ENCODE measurements around the gene VWCE. TPM values are rescaled to one million over a fixed set of nuclear protein-coding genes. Genes with fewer than 3 reads are reported as not detected.
A peak's percentile ranks its signal among the peaks of the same experiment; 100 is the strongest.
"Not testable (repeated sequence)": the region's sequence is repeated elsewhere in the genome, so short reads cannot be mapped to it uniquely, and the experiment has no call there.

VWCE gene
- total RNA-seq, 1 donor from 2014 or later: 10.9 TPM

- intact Hi-C loops (cut with micrococcal nuclease): loop anchor here (1.0 to 10.0 kb wide), 3 partner anchors 40 to 131 kb away; partner anchors contain the start of genes DDB1 and TKFC
- H3K36me3 Mint-ChIP-seq (ENCODE audit: low read depth): no peaks in the 10 kb centered on the region
- no peak overlapping the region for H3K4me3 Mint-ChIP-seq
- H3K4me1 Mint-ChIP-seq (ENCODE audit: low read depth): no peaks in the 10 kb centered on the region
- no peaks in the 10 kb centered on the region for H3K9me3 Mint-ChIP-seq
- no peak overlapping the region for H3K27ac Mint-ChIP-seq
- H3K27me3 Mint-ChIP-seq (ENCODE audit: insufficient read depth): peaks cover 3% of the 10 kb centered on the region
- DNase-seq (ENCODE audit: low spot score): peak; percentile 58
Observed at GRCh38 chr11:61254403-61255025, 40.6 kb downstream of the VWCE start.

GRCh38 chr11:61252332-61252731 lies 42.8 kb downstream of the VWCE start:
- not testable (repeated sequence) for H3K36me3 Mint-ChIP-seq (ENCODE audit: low read depth); DNase-seq (ENCODE audit: low spot score); H3K27me3 Mint-ChIP-seq (ENCODE audit: insufficient read depth); H3K4me1 Mint-ChIP-seq (ENCODE audit: low read depth); H3K9me3 Mint-ChIP-seq; H3K4me3 Mint-ChIP-seq; H3K27ac Mint-ChIP-seq
- intact Hi-C loops (cut with micrococcal nuclease): loop anchor here (10.0 kb wide), 1 partner anchor 82 kb away; the partner anchor contains the start of genes DDB1 and TKFC

- intact Hi-C loops (cut with micrococcal nuclease): loop anchor here (10.0 kb wide), 1 partner anchor 84 kb away; the partner anchor contains the start of genes DDB1 and TKFC
- H3K27ac Mint-ChIP-seq; H3K4me1 Mint-ChIP-seq (ENCODE audit: low read depth); H3K27me3 Mint-ChIP-seq (ENCODE audit: insufficient read depth); H3K36me3 Mint-ChIP-seq (ENCODE audit: low read depth); H3K4me3 Mint-ChIP-seq; DNase-seq (ENCODE audit: low spot score); H3K9me3 Mint-ChIP-seq: not testable (repeated sequence)
Observed at GRCh38 chr11:61250796-61251765, 44.0 kb downstream of the VWCE start.

GRCh38 chr11:61249201-61249600 lies 45.9 kb downstream of the VWCE start:
- H3K9me3 Mint-ChIP-seq; intact Hi-C loops (cut with micrococcal nuclease); H3K4me3 Mint-ChIP-seq: not testable (repeated sequence)

GRCh38 chr11:61248071-61248470 lies 47.0 kb downstream of the VWCE start:
- H3K4me1 Mint-ChIP-seq (ENCODE audit: low read depth); DNase-seq (ENCODE audit: low spot score); H3K4me3 Mint-ChIP-seq; H3K36me3 Mint-ChIP-seq (ENCODE audit: low read depth); H3K27ac Mint-ChIP-seq; H3K27me3 Mint-ChIP-seq (ENCODE audit: insufficient read depth); H3K9me3 Mint-ChIP-seq; intact Hi-C loops (cut with micrococcal nuclease): not testable (repeated sequence)

More at GRCh38 chr11:61249201-61249600, 45.9 kb downstream of the VWCE start:
- not testable (repeated sequence) for H3K27me3 Mint-ChIP-seq (ENCODE audit: insufficient read depth); DNase-seq (ENCODE audit: low spot score); H3K4me1 Mint-ChIP-seq (ENCODE audit: low read depth); H3K27ac Mint-ChIP-seq; H3K36me3 Mint-ChIP-seq (ENCODE audit: low read depth)

GRCh38 chr11:61245284-61245964 lies 49.7 kb downstream of the VWCE start:
- H3K4me1 Mint-ChIP-seq (ENCODE audit: low read depth): not testable (repeated sequence)

GRCh38 chr11:61241526-61241925 lies 53.6 kb downstream of the VWCE start:
- H3K36me3 Mint-ChIP-seq (ENCODE audit: low read depth); intact Hi-C loops (cut with micrococcal nuclease); H3K4me1 Mint-ChIP-seq (ENCODE audit: low read depth); H3K4me3 Mint-ChIP-seq; H3K27me3 Mint-ChIP-seq (ENCODE audit: insufficient read depth); H3K27ac Mint-ChIP-seq; H3K9me3 Mint-ChIP-seq; DNase-seq (ENCODE audit: low spot score): not testable (repeated sequence)

More at GRCh38 chr11:61245284-61245964, 49.7 kb downstream of the VWCE start:
- H3K4me3 Mint-ChIP-seq; H3K9me3 Mint-ChIP-seq; DNase-seq (ENCODE audit: low spot score); H3K27ac Mint-ChIP-seq; H3K36me3 Mint-ChIP-seq (ENCODE audit: low read depth); H3K27me3 Mint-ChIP-seq (ENCODE audit: insufficient read depth); intact Hi-C loops (cut with micrococcal nuclease): not testable (repeated sequence)

- not testable (repeated sequence) for H3K27me3 Mint-ChIP-seq (ENCODE audit: insufficient read depth); H3K4me1 Mint-ChIP-seq (ENCODE audit: low read depth)
Observed at GRCh38 chr11:61240875-61241274, 54.2 kb downstream of the VWCE start, which contains the start of gene PGA5. TSS of gene PGA5 (plus strand) at chr11:61241175. CDS start at chr11:61241227, 52 bp downstream.

GRCh38 chr11:61240288-61240687 lies 54.8 kb downstream of the VWCE start:
- H3K27me3 Mint-ChIP-seq (ENCODE audit: insufficient read depth); DNase-seq (ENCODE audit: low spot score); H3K4me3 Mint-ChIP-seq; H3K4me1 Mint-ChIP-seq (ENCODE audit: low read depth); H3K9me3 Mint-ChIP-seq; H3K36me3 Mint-ChIP-seq (ENCODE audit: low read depth); H3K27ac Mint-ChIP-seq; intact Hi-C loops (cut with micrococcal nuclease): not testable (repeated sequence)

More at GRCh38 chr11:61240875-61241274, 54.2 kb downstream of the VWCE start, which contains the start of gene PGA5:
- H3K36me3 Mint-ChIP-seq (ENCODE audit: low read depth); H3K4me3 Mint-ChIP-seq; H3K27ac Mint-ChIP-seq; intact Hi-C loops (cut with micrococcal nuclease); DNase-seq (ENCODE audit: low spot score); H3K9me3 Mint-ChIP-seq: not testable (repeated sequence)

GRCh38 chr11:61237130-61237529 lies 58.0 kb downstream of the VWCE start:
- not testable (repeated sequence) for H3K4me3 Mint-ChIP-seq

GRCh38 chr11:61232548-61233145 lies 62.5 kb downstream of the VWCE start:
- H3K4me3 Mint-ChIP-seq; H3K27ac Mint-ChIP-seq; intact Hi-C loops (cut with micrococcal nuclease); H3K4me1 Mint-ChIP-seq (ENCODE audit: low read depth); H3K27me3 Mint-ChIP-seq (ENCODE audit: insufficient read depth); H3K9me3 Mint-ChIP-seq; DNase-seq (ENCODE audit: low spot score); H3K36me3 Mint-ChIP-seq (ENCODE audit: low read depth): not testable (repeated sequence)

More at GRCh38 chr11:61237130-61237529, 58.0 kb downstream of the VWCE start:
- DNase-seq (ENCODE audit: low spot score); intact Hi-C loops (cut with micrococcal nuclease); H3K36me3 Mint-ChIP-seq (ENCODE audit: low read depth); H3K27ac Mint-ChIP-seq; H3K27me3 Mint-ChIP-seq (ENCODE audit: insufficient read depth); H3K4me1 Mint-ChIP-seq (ENCODE audit: low read depth); H3K9me3 Mint-ChIP-seq: not testable (repeated sequence)

GRCh38 chr11:61231585-61231984 lies 63.5 kb downstream of the VWCE start:
- H3K4me3 Mint-ChIP-seq; H3K27ac Mint-ChIP-seq; H3K9me3 Mint-ChIP-seq; intact Hi-C loops (cut with micrococcal nuclease); DNase-seq (ENCODE audit: low spot score); H3K36me3 Mint-ChIP-seq (ENCODE audit: low read depth); H3K4me1 Mint-ChIP-seq (ENCODE audit: low read depth); H3K27me3 Mint-ChIP-seq (ENCODE audit: insufficient read depth): not testable (repeated sequence)

Data from activated T-helper 1 cell treated with anti-CD3 and anti-CD28 coated beads, Interleukin-12 subunit alpha, Interleukin-12 subunit beta, Interleukin-2, Interleukin-4 antibody, amounts not matched to agents 30 ng/mL and 10 ng/mL and 1 ng/mL, durations not matched to agents 14 hours and 24 hours and 36 hours (primary cell).